HEK293 (cell line): ENCODE results near the gene MSRB1.

Experiments
- CTCF ChIA-PET: fragments of 350-600 bp; formaldehyde crosslinking; extraction: SDS; loops from one replicate; lab custom pipeline; 2021; ENCODE audit warnings: antibody characterized with exemption; lab: Yijun Ruan, JAX
- POLR2A ChIA-PET: fragments of 300-600 bp; formaldehyde crosslinking; extraction: SDS; loops from one replicate; lab custom pipeline; 2020; ENCODE audit warnings: antibody characterized with exemption, inconsistent platforms; lab: Yijun Ruan, JAX
- H3K27ac ChIP-seq: fragments of 200-500 bp; sonication (Bioruptor generic); 2 replicates; pipeline ENCODE4 v1.5.1; 2014; ENCODE audit warnings: low read depth, low read length, control low read depth, inconsistent platforms; ENCODE audit errors: extremely low read depth
- H3K36me3 ChIP-seq, 2 experiments: fragments of 200-500 bp in 1 of 2; sonication (Bioruptor generic) in 1 of 2; 1 replicate in 1 of 2; 2 replicates in 1 of 2; pipeline ENCODE4 v1.5.1; 2014 to 2017; ENCODE audit warnings: inconsistent platforms in 2 of 2, low read length in 2 of 2; ENCODE audit not compliant: control insufficient read depth in 2 of 2, insufficient read depth in 1 of 2
- H3K4me1 ChIP-seq: fragments of 200-500 bp; sonication (Bioruptor generic); 2 replicates; pipeline ENCODE4 v1.5.1; 2014; ENCODE audit warnings: mild to moderate bottlenecking, low read length, inconsistent platforms; ENCODE audit not compliant: control insufficient read depth, insufficient read depth
- H3K4me3 ChIP-seq: 2 replicates; pipeline ENCODE4 v1.5.1; 2011; ENCODE audit warnings: low read depth, mild to moderate bottlenecking, control low read depth, low read length, moderate library complexity
- H3K9me3 ChIP-seq: fragments of 200-500 bp; sonication (Bioruptor generic); 2 replicates; pipeline ENCODE4 v1.5.1; 2014; ENCODE audit warnings: low read depth, low read length, inconsistent platforms; ENCODE audit not compliant: control insufficient read depth, insufficient read depth
- BCL11B ChIP-seq: fragments of 450-650 bp; formaldehyde crosslinking; IDR thresholded peaks from 2 replicates; pipeline ENCODE4 v1.5.1; 2016; ENCODE audit warnings: low read depth, missing biosample characterization, missing genetic modification characterization
- BCL6B ChIP-seq: fragments of 450-650 bp; formaldehyde crosslinking; IDR thresholded peaks from 2 replicates; pipeline ENCODE4 v1.5.1; 2017; ENCODE audit warnings: missing biosample characterization, missing genetic modification characterization
- IKZF3 ChIP-seq: fragments of 450-650 bp; IDR thresholded peaks from 2 replicates; pipeline ENCODE4 v1.5.0; 2018; ENCODE audit warnings: missing biosample characterization, mild to moderate bottlenecking, missing genetic modification characterization, moderate library complexity
- MEIS1 ChIP-seq: sonication (generic); formaldehyde crosslinking; IDR thresholded peaks from 2 replicates; pipeline ENCODE4 v1.8.1; 2022; ENCODE audit warnings: missing genetic modification reagents, mild to moderate bottlenecking, borderline replicate concordance
- OSR2 ChIP-seq: fragments of 450-650 bp; formaldehyde crosslinking; IDR thresholded peaks from 2 replicates; pipeline ENCODE4 v1.5.1; 2016; ENCODE audit warnings: missing biosample characterization, missing genetic modification characterization
- PBX3 ChIP-seq: sonication (generic); formaldehyde crosslinking; IDR thresholded peaks from 2 replicates; pipeline ENCODE4 v1.8.1; 2022; ENCODE audit warnings: mild to moderate bottlenecking, moderate library complexity, missing genetic modification reagents
- TRIM28 ChIP-seq: IDR thresholded peaks from 2 replicates; pipeline ENCODE4 v1.6.1; 2011; ENCODE audit warnings: low read length, control low read depth, borderline replicate concordance
- ZBTB11 ChIP-seq: fragments of 450-650 bp; formaldehyde crosslinking; conservative IDR thresholded peaks from 2 replicates; pipeline ENCODE4 v1.5.1; 2016; ENCODE audit warnings: low read depth, missing biosample characterization, missing genetic modification characterization
- ZBTB26 ChIP-seq: fragments of 450-650 bp; formaldehyde crosslinking; optimal IDR thresholded peaks from 2 replicates; pipeline ENCODE3; 2016; ENCODE audit warnings: missing biosample characterization, mild to moderate bottlenecking, missing genetic modification characterization
- ZBTB6 ChIP-seq: fragments of 450-650 bp; formaldehyde crosslinking; IDR thresholded peaks from 2 replicates; pipeline ENCODE4 v1.5.1; 2017; ENCODE audit warnings: missing biosample characterization, missing genetic modification characterization
- ZFP69B ChIP-seq: fragments of 450-650 bp; formaldehyde crosslinking; IDR thresholded peaks from 2 replicates; pipeline ENCODE4 v1.5.1; 2016; ENCODE audit warnings: missing biosample characterization, missing genetic modification characterization
- ZNF239 ChIP-seq: fragments of 450-650 bp; formaldehyde crosslinking; IDR thresholded peaks from 2 replicates; pipeline ENCODE4 v1.5.1; 2016; ENCODE audit warnings: missing biosample characterization, missing genetic modification characterization
- ZNF341 ChIP-seq: fragments of 450-650 bp; formaldehyde crosslinking; IDR thresholded peaks from 2 replicates; pipeline ENCODE4; 2016; ENCODE audit warnings: low read depth, missing biosample characterization, missing genetic modification characterization
- ZNF433 ChIP-seq: fragments of 450-650 bp; formaldehyde crosslinking; IDR thresholded peaks from 2 replicates; pipeline ENCODE4 v1.5.1; 2016; ENCODE audit warnings: missing biosample characterization, missing genetic modification characterization, low read depth
- ZNF513 ChIP-seq: fragments of 450-650 bp; IDR thresholded peaks from 2 replicates; pipeline ENCODE4 v1.5.1; 2018; ENCODE audit warnings: missing biosample characterization, missing genetic modification characterization
- ZNF561 ChIP-seq: fragments of 450-650 bp; IDR thresholded peaks from 2 replicates; pipeline ENCODE4 v1.5.1; 2018; ENCODE audit warnings: missing biosample characterization, missing genetic modification characterization, borderline replicate concordance
- ZNF610 ChIP-seq: fragments of 450-650 bp; formaldehyde crosslinking; IDR thresholded peaks from 2 replicates; pipeline ENCODE4 v1.5.1; 2016; ENCODE audit warnings: missing biosample characterization, missing genetic modification characterization, borderline replicate concordance
- ZNF664 ChIP-seq: fragments of 450-650 bp; formaldehyde crosslinking; IDR thresholded peaks from 2 replicates; pipeline ENCODE4 v1.5.1; 2016; ENCODE audit warnings: missing biosample characterization, missing genetic modification characterization
- ZNF670 ChIP-seq: fragments of 450-650 bp; formaldehyde crosslinking; IDR thresholded peaks from 2 replicates; pipeline ENCODE4 v1.5.1; 2016; ENCODE audit warnings: missing biosample characterization, missing genetic modification characterization, low read depth
- ZNF692 ChIP-seq: fragments of 450-650 bp; formaldehyde crosslinking; IDR thresholded peaks from 2 replicates; pipeline ENCODE4 v1.5.1; 2016; ENCODE audit warnings: missing biosample characterization, missing genetic modification characterization
- ZNF768 ChIP-seq: fragments of 450-650 bp; formaldehyde crosslinking; IDR thresholded peaks from 2 replicates; pipeline ENCODE4 v1.5.1; 2018; ENCODE audit warnings: missing biosample characterization, mild to moderate bottlenecking, missing genetic modification characterization
- ZSCAN30 ChIP-seq: fragments of 450-650 bp; IDR thresholded peaks from 2 replicates; pipeline ENCODE4 v1.5.1; 2018; ENCODE audit warnings: missing biosample characterization, mild to moderate bottlenecking, missing genetic modification characterization, moderate library complexity

The MSRB1 gene

GRCh38 chr16:1983544-1984346, 40.7 kb upstream of the MSRB1 start, which contains the start of gene GFER (continued):
- TF ChIP-seq PBX3 (CRISPR knock-in tag) (no peak; the same call in 1 of the 2 replicates), ZNF513 (tag by site-specific recombination) (0 out of 2 replicates have a peak, but pooled peaks have one; percentile 55)
- TF ChIP-seq, all 188 proteins: peak for 61

GRCh38 chr16:1982991-1983543, 40.1 kb upstream of the MSRB1 start:
- Histone ChIP-seq H3K27ac (peak overlapping the region; percentile 83; the same call in 1 of the 2 replicates), H3K4me3 (peak overlapping the region; percentile 53), H3K9me3 (no peaks in the 10 kb centered on the region), H3K36me3 (peaks cover 0 to 39% of the 10 kb centered on the region in 2 experiments; a peak in 1 of 3 replicates), H3K4me1 (peaks cover 7% of the 10 kb centered on the region; the same call in 1 of the 2 replicates)
- ChIA-PET CTCF (interaction anchor here (0.5 to 1.4 kb wide), 6 partner anchors 8 to 605 kb away, joined by 3 to 5 read pairs (median 3); partner anchors contain the start of gene FAHD1), POLR2A (interaction anchor here (0.6 to 10.1 kb wide), 5 partner anchors 11 to 172 kb away, joined by 5 to 76 read pairs (median 8); partner anchors contain the start of genes RPS2, TBL3 and TRAF7)
- TF ChIP-seq ZNF610 (tag by site-specific recombination) (peak; percentile 88; the same call in 1 of the 2 replicates), TRIM28 (peak; percentile 79; the same call in 1 of the 2 replicates), ZFP69B (peak; percentile 62; the same call in 1 of the 2 replicates), ZNF561 (no peak), ZNF341 (tag by site-specific recombination) (peak; percentile 53; the same call in 1 of the 2 replicates), ZNF670 (tag by site-specific recombination) (no peak), ZNF692 (tag by site-specific recombination) (peak; percentile 8; the same call in 1 of the 2 replicates), ZNF768 (tag by site-specific recombination) (peak; percentile 85; the same call in 1 of the 2 replicates), ZNF433 (tag by site-specific recombination) (no peak), IKZF3 (tag by site-specific recombination) (peak; percentile 90; the same call in 1 of the 2 replicates), MEIS1 (CRISPR knock-in tag) (no peak), BCL6B (tag by site-specific recombination) (no peak), ZBTB6 (tag by site-specific recombination) (peak; percentile 98), ZNF239 (tag by site-specific recombination) (no peak), ZBTB26 (tag by site-specific recombination) (no peak), ZNF664 (tag by site-specific recombination) (no peak; the same call in 1 of the 2 replicates), BCL11B (tag by site-specific recombination) (no peak), ZBTB11 (no peak), OSR2 (tag by site-specific recombination) (no peak), ZSCAN30 (no peak)
